Neural progenitor cell (in vitro differentiated cells): ENCODE results near the gene WDR86.

Experiments
- CTCF ChIP-seq: fragments of 200-600 bp; sonication (generic); IDR thresholded peaks from 2 replicates; pipeline ENCODE4 v1.5.1; 2017; ENCODE audit warnings: antibody characterized with exemption, mild to moderate bottlenecking
- EZH2phosphoT487 ChIP-seq: fragments of 200-600 bp; sonication (generic); IDR thresholded peaks from 2 replicates; pipeline ENCODE4 v1.6.1; 2017; ENCODE audit warnings: antibody characterized with exemption

GRCh38 chr7:151426904-151427704 is 17.3 kb upstream of the WDR86 start:
- TF ChIP-seq CTCF (no peak), EZH2phosphoT487 (no peak)
